NOMO-1 (cell line): ENCODE measurements around the gene IQCC.
A peak's percentile ranks its signal among the peaks of the same experiment; 100 is the strongest.
"Not testable (repeated sequence)": the region's sequence is repeated elsewhere in the genome, so short reads cannot be mapped to it uniquely, and the experiment has no call there.

Source experiments
- DNase-seq, 2 experiments: peaks; one replicate each; lab custom pipeline; 2025; ENCODE audit not compliant: unreplicated experiment in 2 of 2; lab: John Stamatoyannopoulos, UW

Gene IQCC

DNA sequence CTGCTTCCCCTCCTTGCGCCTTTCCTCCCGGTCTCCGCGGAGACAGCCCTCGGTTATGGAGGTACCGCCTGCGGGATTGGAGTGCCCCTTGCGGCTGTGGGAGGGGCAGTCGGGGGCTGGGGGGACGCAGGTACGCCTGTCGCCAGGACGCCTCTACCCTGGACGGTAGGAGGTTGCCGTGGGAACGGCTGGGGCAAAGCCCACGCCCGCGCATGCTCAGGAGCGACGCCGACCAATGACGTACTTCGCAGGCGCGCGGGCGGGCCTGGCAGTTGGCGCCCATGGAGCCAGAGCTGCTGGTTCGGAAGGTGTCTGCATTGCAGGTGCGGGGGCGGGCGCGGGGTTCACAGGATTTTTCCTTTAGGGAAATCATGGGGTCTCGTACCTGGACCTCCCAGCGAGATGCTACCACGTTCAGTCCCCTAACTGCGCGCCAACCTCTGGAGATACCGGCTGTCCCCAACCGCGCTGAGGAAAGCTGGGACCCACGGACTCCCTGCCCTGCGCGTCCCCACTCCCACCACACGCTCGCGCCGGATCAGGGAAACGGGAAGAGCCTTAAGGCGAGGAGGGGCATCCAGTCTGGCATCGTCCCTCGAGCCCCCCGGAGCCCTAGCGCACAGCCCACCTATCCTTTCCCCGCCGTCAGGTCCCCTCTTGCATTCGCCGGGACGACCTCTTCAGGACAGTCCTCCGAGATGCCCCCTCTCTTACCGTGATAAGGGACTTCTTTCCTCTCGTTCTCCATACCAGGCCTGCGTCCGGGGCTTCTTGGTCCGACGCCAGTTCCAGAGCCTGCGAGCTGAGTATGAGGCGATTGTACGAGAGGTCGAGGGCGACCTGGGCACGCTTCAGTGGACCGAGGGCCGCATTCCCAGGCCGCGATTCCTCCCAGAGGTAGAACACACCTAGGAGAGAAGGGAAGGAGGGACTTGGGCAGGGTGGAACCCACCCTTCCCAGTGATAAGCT is at the start of gene IQCC:
IQCC (plus strand) TSS at position 271 of the 970 bp plus-strand sequence; CDS start at position 282, 11 bp downstream.
- peak; percentile 76 to 86 for DNase-seq

DNA sequence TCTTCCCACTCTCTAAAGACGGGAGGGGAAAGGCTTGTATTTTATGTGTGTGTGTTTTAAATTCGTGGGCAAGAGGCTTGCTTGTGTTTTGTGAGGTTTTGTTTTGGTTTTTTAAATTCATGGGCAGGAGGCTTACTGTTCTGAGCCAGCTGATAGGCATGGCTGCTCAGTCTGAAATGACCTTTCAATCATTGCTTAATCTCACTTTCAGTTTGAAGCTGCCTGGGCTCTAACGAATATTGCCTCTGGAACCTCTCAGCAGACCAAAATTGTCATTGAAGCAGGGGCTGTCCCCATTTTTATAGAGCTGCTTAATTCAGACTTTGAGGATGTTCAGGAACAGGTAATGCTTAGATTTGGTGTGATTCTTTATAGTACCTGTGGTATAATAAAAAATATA is 46.3 kb upstream of the IQCC start:
- DNase-seq = no peak

DNA sequence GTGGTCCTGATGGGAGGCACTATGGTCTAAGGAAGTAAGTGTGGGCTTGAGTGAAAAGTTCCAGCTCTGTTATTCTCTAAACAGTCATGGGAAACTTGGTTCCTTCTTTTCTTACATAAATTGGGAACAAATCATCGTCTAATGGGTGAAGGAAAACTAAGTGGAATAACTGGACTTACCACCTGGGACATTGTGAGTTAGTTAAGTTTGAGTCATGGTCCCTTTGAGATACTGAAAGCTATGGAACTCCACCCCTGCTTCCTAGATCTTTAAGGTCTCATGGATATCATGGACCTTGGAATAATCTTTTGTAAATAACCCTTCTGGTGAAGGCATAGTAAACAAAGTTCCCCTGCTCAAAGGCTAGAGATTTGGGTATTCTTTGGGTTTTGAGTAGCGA is 42.1 kb upstream of the IQCC start:
- no peak for DNase-seq

DNA sequence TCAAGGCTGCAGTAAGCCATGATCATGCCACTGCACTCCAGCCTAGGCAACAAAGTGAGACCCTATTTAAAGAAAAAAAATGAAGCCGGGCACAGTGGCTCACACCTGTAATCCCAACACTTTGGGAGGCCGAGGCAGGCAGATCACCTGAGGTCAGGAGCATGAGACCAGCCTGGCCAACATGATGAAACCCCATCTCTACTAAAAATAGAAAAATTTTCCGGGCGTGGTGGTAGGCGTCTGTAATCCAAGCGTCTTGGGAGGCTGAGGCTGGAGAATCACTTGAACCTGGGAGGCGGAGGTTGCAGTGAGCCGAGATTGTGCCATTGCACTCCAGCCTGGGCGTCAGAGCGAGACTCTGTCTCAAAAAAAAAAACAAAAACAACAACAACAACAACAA is 39.8 kb upstream of the IQCC start:
- not testable (repeated sequence) for DNase-seq

DNA sequence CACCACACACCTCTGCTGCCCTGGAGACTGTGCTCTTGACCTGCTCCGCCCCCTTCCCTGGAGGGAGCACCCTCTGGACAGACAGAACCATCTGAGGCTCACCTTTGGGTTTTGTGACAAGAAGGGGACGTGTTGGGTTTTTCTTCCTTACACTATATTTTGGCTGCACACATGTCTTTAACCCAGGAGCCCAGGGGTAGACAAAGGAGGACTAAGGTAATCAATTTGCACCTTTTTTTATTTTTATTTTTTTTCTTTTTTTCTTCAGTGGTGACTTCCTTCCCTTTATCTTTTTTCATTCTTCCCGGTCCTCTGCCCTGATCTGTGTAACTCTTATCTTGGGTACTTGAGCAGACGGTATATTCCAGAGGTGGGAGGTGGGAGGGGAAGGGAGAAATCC is 34.5 kb upstream of the IQCC start:
- no peak for DNase-seq

DNA sequence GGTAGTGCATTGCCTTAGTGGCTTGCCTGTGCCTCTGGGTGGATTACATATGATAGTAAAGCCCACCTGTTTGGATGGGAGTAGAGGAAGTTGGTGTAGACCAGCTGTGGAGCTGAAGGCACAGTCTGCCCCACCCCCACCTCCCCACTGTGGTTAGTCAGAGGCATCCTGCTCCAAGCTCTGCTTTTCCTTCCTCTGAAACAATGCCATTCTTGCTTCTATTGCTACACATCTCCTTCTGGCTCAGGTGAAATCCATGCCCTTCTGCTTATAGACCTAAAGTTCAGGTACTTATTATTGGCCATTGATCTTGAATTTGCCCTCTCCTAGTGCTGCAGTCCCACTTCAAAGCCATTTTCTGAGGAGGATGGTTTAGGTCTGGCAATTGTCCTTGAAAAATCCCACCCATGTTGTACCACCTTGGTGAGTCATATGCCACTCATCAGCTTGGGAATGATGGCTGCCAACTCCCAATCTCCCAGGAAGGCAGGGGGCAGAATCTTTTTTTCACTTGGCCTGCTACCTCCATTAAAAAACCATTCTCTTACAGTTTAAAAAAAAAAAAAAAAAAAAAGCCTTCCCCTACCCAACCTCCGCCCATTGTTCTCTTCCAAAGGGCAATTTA is 32.7 kb upstream of the IQCC start:
- DNase-seq = no peak

DNA sequence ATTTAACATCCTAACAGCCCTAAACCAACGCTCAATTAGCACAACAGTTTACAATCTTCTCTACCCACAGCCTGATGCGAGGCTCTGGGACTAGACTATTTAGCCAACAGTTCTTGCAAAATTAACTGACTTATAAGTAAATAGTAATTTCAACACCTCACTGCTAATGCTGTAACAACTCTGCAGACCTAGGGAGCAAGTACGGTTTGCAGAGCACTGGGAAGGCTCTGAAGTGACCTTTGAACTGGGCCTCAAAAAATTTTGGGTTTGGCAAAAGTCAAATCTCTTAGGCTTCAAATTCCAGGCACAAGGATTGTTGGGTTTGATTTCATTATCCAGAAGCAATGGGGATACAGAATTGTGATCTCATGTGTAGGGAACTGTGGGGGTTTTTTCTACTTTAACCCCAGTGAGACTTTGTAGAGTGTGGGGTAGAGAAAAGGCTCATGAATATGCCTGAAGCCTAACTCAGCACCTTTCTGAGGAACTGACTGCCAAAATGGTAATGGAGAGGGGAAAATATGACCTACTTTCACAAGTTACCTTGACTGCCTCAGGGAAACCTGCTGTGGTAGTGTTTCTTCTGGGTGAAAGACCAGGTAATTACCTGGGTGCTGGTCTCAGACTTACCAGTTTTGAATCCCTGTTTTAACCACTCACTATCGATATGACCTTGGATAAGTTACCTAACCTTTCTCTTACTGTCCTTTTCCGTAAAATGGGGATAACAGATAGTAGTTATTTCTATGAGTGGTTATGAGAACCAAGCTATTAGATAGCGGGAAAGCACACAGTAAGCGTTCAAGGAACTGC is 26.9 kb upstream of the IQCC start:
- DNase-seq = peak; percentile 88 to 90

DNA sequence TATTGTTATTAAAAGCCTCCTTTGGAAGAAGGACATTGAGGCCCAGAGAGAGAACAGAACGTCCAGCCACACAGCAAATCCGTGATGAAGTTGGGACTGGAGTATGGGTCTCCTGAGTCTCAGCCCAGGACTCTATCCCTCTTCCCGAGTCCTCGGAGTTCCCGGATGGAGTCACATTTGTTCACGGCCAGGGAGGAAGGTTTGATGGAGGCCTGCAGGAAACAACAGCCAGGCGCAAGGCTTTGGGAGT is 26.4 kb upstream of the IQCC start:
- DNase-seq = no peak

DNA sequence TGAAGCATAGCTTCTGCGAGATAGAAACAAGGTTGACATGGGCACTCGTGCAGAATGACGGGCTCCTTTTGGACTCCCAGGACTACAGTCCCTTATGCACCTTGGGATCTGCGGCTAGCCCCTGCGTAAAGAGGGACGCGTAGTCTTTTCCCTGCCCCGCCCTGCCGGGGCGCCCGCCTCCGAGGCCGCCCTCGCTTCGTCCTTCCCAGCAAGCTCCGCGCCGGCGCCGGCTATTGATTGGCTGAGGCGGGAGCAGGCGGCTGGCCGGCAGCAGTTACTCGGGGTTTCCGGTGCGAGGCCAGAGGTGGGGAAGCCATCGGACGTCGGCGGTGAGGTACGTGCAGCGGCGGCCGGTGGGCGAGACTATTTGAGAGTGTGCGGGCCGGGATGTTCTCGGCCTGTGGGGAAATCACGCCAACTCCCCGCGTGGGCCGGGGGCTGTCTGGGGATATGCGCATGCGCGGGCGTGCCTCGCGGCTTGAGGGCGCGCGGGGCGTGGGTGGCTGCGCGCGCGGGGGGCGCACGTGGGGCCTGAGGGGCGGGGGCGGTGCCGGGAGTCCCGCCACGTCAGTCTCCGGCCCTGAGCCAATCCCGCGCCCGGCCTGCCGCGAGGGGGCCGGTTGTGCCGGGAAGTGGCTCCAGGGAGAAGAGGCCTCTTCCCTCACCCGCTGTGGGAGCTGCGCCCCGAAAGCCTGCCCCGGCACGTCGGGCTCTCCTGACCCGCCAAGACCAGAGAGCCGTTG is 25.9 kb upstream of the IQCC start, which contains the start of gene TXLNA:
TXLNA (plus strand) TSS at position 233 of the 743 bp plus-strand sequence. CDS start 671 bp downstream, outside the sequence.
- DNase-seq = peak; percentile 87 to 95

DNA sequence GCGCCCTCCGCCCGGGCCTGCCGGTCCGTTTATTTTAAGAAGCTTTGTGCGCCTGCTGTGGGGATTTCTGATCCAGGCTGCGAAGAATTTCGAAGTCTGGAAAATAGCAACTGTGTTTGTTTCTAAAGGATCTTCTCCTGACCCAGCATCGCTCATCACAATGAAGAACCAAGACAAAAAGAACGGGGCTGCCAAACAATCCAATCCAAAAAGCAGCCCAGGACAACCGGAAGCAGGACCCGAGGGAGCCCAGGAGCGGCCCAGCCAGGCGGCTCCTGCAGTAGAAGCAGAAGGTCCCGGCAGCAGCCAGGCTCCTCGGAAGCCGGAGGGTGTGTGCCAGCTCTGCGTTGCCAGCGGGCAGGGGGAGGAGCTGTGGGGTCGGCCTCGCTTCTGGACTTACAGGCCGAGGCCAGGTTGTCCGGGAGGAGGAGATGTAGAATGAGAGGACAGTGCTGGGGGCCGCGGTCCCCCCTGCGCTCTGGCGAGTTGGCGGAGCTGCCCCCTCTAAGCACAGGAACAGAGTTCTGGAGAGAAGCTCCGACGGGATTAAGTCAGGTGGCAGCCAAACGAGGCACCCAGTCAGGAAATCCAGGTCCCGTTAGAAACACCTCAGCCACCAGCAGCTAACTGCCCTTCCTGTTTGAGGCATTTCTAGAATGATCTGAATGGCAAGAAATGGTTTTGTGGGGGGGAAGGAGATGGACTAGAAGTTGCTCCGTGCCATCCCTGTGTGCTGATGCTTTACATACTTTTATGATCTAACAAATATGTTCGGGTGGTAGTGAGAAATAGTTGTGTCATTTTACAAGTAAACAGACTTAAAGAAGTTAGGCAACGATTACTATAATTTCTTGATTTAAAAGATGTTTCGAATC is 25.0 kb upstream of the IQCC start:
- DNase-seq = peak in 1 of 2 experiments; percentile 30

DNA sequence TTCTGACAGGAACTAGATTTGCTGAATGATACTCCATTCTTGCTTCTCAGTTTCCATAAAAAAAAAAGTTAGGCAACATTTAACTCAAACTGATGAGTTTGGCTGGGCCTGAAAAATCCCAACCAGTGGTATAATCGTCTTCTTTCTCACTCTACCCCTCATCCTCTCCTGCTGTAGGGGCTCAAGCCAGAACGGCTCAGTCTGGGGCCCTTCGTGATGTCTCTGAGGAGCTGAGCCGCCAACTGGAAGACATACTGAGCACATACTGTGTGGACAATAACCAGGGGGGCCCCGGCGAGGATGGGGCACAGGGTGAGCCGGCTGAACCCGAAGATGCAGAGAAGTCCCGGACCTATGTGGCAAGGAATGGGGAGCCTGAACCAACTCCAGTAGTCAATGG is 24.4 kb upstream of the IQCC start:
- no peak for DNase-seq

DNA sequence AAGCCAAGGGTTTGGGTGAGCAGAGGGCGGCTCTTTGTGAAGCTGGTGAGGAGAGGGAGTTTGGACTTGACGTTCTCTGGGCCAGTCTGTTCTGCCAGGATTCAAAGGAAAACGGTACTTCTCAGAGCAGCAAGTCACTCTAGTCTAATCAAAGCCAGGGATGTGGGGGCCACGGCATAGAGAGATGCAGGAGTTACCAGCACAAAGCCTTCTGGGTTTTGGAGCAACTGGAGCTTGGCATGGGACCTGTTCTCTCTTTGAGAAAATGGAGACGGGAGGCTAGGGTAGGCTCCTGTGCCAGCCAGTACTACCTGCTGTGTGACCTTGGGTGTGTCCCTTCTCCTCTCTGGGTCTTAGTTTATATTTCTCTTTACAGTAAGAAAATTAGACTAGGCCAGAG is 23.9 kb upstream of the IQCC start:
- DNase-seq = no peak

DNA sequence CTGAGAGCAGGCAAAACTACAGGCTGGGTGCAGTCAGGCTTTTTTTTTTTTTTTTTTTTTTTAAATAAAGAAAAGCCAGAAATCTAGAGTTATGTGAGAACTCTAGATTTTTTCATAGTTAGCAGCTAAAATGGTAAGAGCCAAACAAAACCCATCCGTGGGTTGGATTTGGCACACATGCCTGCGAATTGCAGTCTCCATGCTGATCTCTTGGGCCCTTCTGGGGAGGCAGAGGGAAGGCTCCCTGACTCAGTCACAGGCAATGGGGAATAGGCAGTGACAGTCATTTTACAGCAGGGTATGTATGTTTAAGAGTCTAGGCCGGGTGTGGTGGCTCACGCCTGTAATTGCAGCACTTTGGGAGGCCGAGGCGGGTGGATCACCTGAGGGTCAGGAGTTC is 23.4 kb upstream of the IQCC start:
- no peak for DNase-seq

DNA sequence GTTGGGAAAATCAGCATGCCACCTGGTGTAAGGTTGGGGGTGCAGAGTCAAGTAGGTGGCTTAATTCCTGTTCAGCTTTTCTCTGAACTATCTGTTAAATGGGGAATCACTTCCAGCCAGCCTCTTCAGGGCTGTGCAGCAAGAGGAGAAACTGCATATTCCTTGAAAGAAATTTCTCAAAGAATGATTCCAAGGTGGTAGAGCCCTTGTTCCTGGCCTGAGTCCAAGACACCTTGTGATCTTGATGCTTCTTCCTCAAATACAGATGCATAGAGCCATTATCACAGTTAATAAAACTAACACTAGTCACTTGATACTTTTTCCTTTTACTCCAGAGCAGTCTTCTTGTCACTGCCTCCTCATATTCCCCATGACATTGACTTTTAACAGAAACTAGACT is 20.8 kb upstream of the IQCC start:
- no peak for DNase-seq

DNA sequence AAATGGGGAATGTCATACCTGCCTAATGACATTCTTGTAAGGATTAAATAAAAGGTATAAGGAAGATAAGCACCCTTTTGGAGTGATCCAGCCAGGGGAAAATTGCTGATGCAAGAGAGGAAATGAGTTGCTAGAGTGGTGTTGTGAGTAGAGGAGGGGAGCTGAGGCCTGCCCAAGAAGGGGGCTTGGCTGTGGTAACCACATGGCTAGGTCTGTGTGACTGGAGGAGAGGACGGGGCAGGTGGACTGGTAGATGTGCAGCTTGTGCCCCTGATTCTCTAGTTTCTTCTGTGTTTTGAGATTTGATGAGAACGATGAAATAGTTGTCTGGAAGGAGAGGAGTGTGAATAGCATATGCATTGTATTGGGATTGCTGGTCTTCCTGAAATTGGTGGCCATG is 19.4 kb upstream of the IQCC start:
- DNase-seq = no peak

DNA sequence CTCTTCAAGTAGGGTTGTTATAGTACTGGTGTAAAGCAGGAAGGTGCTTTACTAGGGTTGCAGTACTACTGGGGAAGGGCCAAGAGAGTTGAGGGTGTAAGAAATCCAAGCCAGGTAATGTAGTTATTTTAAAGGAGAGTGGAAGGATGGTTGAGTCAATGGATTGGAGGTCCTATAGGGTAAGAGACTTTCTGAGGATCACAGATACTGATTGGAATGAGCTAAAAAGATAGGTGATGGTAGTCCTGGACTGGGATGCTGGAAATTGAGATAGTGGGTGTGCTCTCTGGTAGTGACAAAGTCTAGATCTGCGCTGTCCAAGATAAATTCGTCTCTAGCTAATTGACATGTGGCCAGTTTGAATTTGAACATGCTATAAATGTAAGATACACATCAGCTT is 19.0 kb upstream of the IQCC start:
- DNase-seq = no peak

DNA sequence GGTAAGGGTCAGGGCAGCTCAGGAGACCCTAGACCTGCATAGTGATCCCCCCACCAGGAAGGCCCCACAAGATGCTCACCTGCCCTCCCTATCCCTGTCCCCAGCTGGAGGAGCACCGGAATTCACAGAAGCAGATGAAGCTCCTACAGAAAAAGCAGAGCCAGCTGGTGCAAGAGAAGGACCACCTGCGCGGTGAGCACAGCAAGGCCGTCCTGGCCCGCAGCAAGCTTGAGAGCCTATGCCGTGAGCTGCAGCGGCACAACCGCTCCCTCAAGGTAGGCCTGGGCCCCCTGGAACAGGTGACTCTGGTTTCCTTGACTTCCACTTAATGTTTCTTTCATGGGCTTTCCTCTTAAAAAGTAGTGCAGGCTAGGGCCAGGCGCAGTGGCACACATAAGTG is 17.6 kb upstream of the IQCC start:
- DNase-seq = no peak

DNA sequence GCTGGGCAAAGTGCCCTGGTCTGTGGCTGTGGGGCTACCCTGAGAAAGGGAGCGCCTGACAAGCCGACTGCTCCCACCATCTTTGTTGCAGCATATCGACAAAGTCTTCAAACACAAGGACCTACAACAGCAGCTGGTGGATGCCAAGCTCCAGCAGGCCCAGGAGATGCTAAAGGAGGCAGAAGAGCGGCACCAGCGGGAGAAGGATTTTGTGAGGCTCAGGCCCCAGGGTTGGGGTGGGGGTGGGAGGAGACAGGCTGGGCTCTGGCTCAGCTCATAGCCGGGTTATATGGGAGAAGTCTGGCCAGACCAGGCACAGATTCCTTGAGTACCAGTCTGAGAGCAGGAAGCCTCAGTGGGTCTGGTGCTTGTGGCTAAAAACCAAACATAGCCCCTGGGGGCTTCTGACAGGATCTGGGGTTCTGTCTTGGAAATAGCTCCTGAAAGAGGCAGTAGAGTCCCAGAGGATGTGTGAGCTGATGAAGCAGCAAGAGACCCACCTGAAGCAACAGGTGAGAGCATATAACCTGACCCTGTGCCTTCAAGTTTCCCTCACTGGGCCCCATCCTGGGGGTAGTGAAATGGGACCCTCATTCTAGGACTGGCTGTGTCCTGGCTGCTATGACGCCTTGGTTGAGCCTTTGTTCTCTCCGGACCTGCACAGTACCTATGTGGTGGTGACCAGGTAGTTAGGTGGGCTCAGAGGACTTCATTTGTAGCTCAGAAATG is 13.1 kb upstream of the IQCC start:
- DNase-seq = no peak

DNA sequence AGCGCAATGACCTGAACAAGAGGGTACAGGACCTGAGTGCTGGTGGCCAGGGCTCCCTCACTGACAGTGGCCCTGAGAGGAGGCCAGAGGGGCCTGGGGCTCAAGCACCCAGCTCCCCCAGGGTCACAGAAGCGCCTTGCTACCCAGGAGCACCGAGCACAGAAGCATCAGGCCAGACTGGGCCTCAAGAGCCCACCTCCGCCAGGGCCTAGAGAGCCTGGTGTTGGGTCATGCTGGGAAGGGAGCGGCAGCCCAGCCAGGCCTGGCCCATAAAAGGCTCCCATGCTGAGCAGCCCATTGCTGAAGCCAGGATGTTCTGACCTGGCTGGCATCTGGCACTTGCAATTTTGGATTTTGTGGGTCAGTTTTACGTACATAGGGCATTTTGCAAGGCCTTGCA is 10.5 kb upstream of the IQCC start:
- no peak for DNase-seq
